Breast epithelium (tissue), 4 donors: Measurements from ENCODE around the gene PCDH7. TPM values are rescaled to one million over a fixed set of nuclear protein-coding genes. Genes with fewer than 3 reads are reported as not detected.

Experiments
- DNase-seq, 2 donors: peaks; one replicate each; pipeline ENCODE4 v3.0.0-alpha.2; 2019; ENCODE audit warnings: low spot score in 2 of 2
- H3K27ac ChIP-seq, 2 donors: fragments of 200-600 bp; sonication (generic) in 1 of 2; one replicate each; pipeline ENCODE4 v1.5.1; 2016 to 2019; ENCODE audit warnings: mild to moderate bottlenecking in 1 of 2
- H3K27me3 ChIP-seq, 2 donors: fragments of 200-600 bp; sonication (generic) in 1 of 2; one replicate each; pipeline versions ENCODE4 v1.5.1 to v1.6.0; 2017 to 2019; ENCODE audit warnings: control low read depth in 1 of 2, mild to moderate bottlenecking in 1 of 2
- H3K36me3 ChIP-seq: fragments of 200-600 bp; one replicate; pipeline ENCODE4 v1.5.1; 2019
- H3K4me1 ChIP-seq, 2 donors: fragments of 200-600 bp; sonication (generic); one replicate each; pipeline ENCODE4 v1.5.1; 2016 to 2019; ENCODE audit warnings: control low read depth in 1 of 2
- H3K4me3 ChIP-seq, 3 donors: fragments of 200-600 bp; sonication (generic); 1 replicate in 2 of 3; 2 replicates in 1 of 3; pipeline ENCODE4 v1.5.1; 2016 to 2019; ENCODE audit warnings: mild to moderate bottlenecking in 3 of 3, moderate library complexity in 2 of 3
- H3K9me3 ChIP-seq, 2 donors: fragments of 200-600 bp; sonication (generic) in 1 of 2; one replicate each; pipeline ENCODE4 v1.5.1; 2016 to 2019; ENCODE audit warnings: control low read depth in 1 of 2
- POLR2A ChIP-seq: fragments of 450-650 bp; IDR thresholded peaks from one replicate; pipeline ENCODE4 v1.6.1; 2016; ENCODE audit warnings: antibody characterized with exemption, mild to moderate bottlenecking, moderate library complexity
- POLR2AphosphoS5 ChIP-seq, 3 donors: sonication (generic); formaldehyde crosslinking; IDR thresholded peaks; one replicate each; pipeline ENCODE4 v1.6.1; 2017; ENCODE audit warnings: antibody characterized with exemption in 3 of 3
- intact Hi-C: fragments of 100-400 bp; cut with DNase I; formaldehyde crosslinking; loops from one replicate; pipeline ENCODE4 v1.15.1; 2023; ENCODE audit warnings: low total_unique reads
- total RNA-seq, 3 donors: library from RNA; depleted of rRNA; stranded (reverse); fragments of >200 nt; gene quantifications; one replicate each; pipeline ENCODE4 v1.1.0, GENCODE V29; 2016
- TF ChIP-seq, protein P1 (sequence below), 3 donors: fragments of 450-650 bp; IDR thresholded peaks; one replicate each; pipeline ENCODE4 v1.5.1; 2016 to 2017; ENCODE audit warnings: antibody characterized with exemption in 3 of 3, mild to moderate bottlenecking in 3 of 3, moderate library complexity in 3 of 3

Gene PCDH7
- total RNA-seq, 3 donors from 2014 or later: 6.1 to 30.9 (median 14.4) TPM

DNA sequence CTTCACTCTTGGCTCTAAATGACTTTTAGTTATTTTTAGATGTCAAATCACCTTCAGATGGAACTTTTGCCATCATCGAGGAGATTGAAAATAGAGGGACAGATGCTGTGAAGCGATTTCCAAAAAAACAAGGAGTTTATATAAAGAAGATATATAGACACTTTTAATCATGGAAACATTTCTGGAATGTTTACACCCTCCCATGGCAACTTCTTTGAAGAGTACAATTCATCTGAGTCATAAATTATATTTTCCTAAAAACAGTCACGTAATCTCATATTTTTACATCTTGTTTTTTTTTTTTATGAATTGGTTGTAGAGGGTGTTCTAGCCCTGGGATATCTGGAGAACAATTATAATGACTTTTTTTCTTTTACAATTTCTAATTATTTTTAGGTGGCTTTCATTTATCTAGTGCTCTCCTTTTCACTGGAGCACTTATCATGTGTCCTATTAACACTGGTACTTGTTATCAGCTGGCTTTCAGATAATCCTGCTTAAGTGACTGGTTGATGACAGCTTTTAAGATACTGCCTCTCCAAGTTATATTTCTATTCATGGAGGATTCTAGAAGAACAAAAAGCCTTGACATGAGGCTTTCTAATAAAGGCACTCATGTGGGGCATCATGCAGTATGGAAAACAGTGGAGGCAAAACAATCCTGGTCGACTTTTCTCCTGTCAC lies 24.9 kb downstream of the PCDH7 start:
- no peak overlapping the region for H3K27ac ChIP-seq
- no peak for DNase-seq
- no peak for TF ChIP-seq POLR2AphosphoS5 (IDR thresholded peaks at IDR 0.05)
- TF ChIP-seq, protein P1, sequence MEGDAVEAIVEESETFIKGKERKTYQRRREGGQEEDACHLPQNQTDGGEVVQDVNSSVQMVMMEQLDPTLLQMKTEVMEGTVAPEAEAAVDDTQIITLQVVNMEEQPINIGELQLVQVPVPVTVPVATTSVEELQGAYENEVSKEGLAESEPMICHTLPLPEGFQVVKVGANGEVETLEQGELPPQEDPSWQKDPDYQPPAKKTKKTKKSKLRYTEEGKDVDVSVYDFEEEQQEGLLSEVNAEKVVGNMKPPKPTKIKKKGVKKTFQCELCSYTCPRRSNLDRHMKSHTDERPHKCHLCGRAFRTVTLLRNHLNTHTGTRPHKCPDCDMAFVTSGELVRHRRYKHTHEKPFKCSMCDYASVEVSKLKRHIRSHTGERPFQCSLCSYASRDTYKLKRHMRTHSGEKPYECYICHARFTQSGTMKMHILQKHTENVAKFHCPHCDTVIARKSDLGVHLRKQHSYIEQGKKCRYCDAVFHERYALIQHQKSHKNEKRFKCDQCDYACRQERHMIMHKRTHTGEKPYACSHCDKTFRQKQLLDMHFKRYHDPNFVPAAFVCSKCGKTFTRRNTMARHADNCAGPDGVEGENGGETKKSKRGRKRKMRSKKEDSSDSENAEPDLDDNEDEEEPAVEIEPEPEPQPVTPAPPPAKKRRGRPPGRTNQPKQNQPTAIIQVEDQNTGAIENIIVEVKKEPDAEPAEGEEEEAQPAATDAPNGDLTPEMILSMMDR (IDR thresholded peaks at IDR 0.05): no peak
- no peak for TF ChIP-seq POLR2A
- intact Hi-C loops: no loop called here
- no peaks in the 10 kb centered on the region for H3K36me3 ChIP-seq
- H3K4me3 ChIP-seq: no peak overlapping the region
- H3K9me3 ChIP-seq: no peaks in the 10 kb centered on the region
- H3K27me3 ChIP-seq: no peaks in the 10 kb centered on the region
- H3K4me1 ChIP-seq: no peaks in the 10 kb centered on the region

DNA sequence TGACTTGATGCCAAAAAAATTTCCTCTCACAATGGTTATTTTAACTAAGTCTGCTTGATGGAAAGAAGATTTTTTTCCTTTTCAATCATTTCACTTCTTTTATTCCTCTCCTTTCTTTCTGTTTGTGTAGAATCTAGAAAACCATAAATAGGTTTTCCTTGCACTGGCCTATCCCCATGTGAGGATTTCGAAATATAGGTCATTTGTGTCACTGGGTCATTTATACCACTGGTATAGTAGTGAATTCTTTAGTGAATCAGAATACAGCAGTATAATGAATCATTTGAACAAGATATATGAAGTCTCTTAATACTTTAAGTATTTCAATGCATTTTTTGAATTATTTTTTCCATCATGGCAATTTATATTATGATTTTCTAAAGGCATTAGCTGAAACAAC lies 26.6 kb downstream of the PCDH7 start:
- TF ChIP-seq, protein P1 (IDR thresholded peaks at IDR 0.05): no peak
- TF ChIP-seq POLR2A: no peak
- no peak for TF ChIP-seq POLR2AphosphoS5 (IDR thresholded peaks at IDR 0.05)
- no peaks in the 10 kb centered on the region for H3K36me3 ChIP-seq
- no peak overlapping the region for H3K27ac ChIP-seq
- intact Hi-C loops: no loop called here
- H3K9me3 ChIP-seq: no peaks in the 10 kb centered on the region
- H3K27me3 ChIP-seq: no peaks in the 10 kb centered on the region
- no peak overlapping the region for H3K4me3 ChIP-seq
- DNase-seq: no peak
- no peaks in the 10 kb centered on the region for H3K4me1 ChIP-seq

DNA sequence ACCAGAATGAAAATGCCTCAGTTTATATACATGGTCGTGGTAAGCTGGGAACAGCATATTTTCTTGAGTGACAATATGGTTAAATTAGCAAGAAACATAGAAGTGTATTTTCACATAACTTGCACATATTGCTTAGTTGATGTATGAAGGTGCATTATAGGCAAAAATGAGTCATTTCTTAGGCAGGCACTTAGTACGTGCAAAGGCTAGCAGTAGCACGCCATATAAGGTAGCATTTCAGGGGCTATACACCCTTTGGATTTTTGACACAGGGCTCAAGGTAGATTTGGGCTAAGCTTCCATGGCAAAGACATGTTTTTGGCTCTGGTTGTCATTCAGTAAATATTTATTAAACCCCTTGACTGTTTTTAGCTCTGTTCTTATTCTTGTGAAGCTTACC lies 33.1 kb downstream of the PCDH7 start:
- TF ChIP-seq, protein P1 (IDR thresholded peaks at IDR 0.05): no peak
- TF ChIP-seq POLR2A (no peak), POLR2AphosphoS5 (IDR thresholded peaks at IDR 0.05) (no peak)
- Histone ChIP-seq H3K4me1 (no peaks in the 10 kb centered on the region), H3K4me3 (no peak overlapping the region), H3K27me3 (no peaks in the 10 kb centered on the region), H3K9me3 (no peaks in the 10 kb centered on the region), H3K27ac (no peak overlapping the region), H3K36me3 (no peaks in the 10 kb centered on the region)
- intact Hi-C loops: loop anchor here (5.0 kb wide), 1 partner anchor 234 kb away; no protein-coding TSS in a partner anchor
- no peak for DNase-seq

DNA sequence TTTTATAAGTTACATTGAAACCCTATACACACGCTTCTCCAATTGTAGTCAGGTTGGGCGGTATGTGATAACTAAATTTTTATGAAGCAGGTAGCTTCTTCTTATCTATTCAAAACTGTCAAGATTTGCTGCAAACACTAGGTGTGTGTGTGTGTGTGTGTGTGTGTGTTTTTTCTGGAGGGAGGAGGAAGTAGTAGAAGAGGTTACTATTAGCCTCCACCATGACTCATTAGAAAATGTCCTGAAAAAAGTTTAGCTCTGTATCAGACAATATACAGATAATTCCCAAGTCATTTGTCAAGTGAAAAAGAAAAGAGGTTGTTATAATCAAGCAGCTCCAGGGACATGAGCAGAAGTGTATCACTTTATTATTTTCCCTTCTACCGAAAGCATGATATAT lies 33.9 kb downstream of the PCDH7 start:
- TF ChIP-seq, protein P1 (IDR thresholded peaks at IDR 0.05): no peak
- no peak for TF ChIP-seq POLR2A
- TF ChIP-seq POLR2AphosphoS5 (IDR thresholded peaks at IDR 0.05): no peak
- intact Hi-C loops: loop anchor here (5.0 kb wide), 1 partner anchor 233 kb away; no protein-coding TSS in a partner anchor
- DNase-seq: no peak

DNA sequence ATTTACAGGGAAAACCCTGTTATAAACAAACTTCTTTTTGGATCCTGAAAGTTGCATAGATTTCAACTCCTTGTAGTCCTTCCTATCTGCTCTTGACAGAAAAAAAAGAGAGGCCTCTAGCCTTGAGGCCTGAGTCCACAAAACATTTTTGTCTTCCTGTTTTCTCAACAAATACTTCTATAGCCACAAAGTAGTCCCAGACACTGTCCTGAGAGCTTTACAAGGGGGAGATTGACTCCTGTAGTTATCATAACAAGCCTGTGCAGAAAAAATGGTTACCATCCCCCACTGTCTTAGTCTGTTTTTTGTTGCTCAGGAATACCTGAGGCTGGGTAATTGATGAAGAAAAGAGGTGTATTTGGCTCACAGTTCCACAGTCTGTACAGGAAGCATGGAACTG lies 35.2 kb downstream of the PCDH7 start:
- Histone ChIP-seq H3K27me3 (no peaks in the 10 kb centered on the region), H3K27ac (no peak overlapping the region), H3K4me3 (no peak overlapping the region), H3K4me1 (no peaks in the 10 kb centered on the region), H3K36me3 (no peaks in the 10 kb centered on the region), H3K9me3 (no peaks in the 10 kb centered on the region)
- no peak for DNase-seq
- TF ChIP-seq POLR2AphosphoS5 (IDR thresholded peaks at IDR 0.05): no peak
- TF ChIP-seq, protein P1 (IDR thresholded peaks at IDR 0.05): no peak
- intact Hi-C loops: no loop called here

More for the DNA sequence above, 33.9 kb downstream of the PCDH7 start:
- Histone ChIP-seq H3K36me3 (no peaks in the 10 kb centered on the region), H3K27me3 (no peaks in the 10 kb centered on the region), H3K4me3 (no peak overlapping the region), H3K27ac (no peak overlapping the region), H3K4me1 (no peaks in the 10 kb centered on the region), H3K9me3 (no peaks in the 10 kb centered on the region)
